Right renal cortex interstitium (tissue), 3 donors: ENCODE measurements around the gene WNT1. TPM values are rescaled to one million over a fixed set of nuclear protein-coding genes. Genes with fewer than 3 reads are reported as not detected.

Experiments
- DNase-seq, 3 donors: peaks; one replicate each; pipeline ENCODE4 v3.0.0-alpha.2; 2013; ENCODE audit warnings: low read depth in 3 of 3, low spot score in 2 of 3
- polyA plus RNA-seq, 3 donors: library from polyadenylated mRNA; unstranded; fragments of 120-200 nt; gene quantifications; one replicate each; pipeline ENCODE4 v1.2.1, GENCODE V29; 2013; ENCODE audit not compliant: insufficient read length in 3 of 3

Gene WNT1
- polyA plus RNA-seq, 3 donors = not detected

DNA sequence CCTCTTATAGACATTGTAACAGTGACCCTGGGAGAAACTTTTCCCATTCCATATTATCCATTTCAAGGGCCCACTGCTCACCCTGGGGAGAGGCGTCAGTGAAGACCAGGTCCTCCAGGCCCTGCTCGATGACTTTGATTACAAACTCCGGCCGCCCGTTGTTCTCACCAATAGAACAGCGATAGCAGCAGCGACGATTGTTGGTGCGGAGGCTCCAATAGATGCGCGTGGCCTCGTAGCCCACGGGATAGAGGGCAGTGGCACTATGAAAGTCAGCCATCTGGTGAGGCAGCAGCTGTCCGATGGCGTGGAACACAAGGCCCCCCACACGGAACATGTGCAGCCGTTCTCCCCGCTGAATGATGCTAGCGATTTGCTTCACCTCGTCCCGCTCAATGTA is 48.0 kb downstream of the WNT1 start:
- DNase-seq = no peak

DNA sequence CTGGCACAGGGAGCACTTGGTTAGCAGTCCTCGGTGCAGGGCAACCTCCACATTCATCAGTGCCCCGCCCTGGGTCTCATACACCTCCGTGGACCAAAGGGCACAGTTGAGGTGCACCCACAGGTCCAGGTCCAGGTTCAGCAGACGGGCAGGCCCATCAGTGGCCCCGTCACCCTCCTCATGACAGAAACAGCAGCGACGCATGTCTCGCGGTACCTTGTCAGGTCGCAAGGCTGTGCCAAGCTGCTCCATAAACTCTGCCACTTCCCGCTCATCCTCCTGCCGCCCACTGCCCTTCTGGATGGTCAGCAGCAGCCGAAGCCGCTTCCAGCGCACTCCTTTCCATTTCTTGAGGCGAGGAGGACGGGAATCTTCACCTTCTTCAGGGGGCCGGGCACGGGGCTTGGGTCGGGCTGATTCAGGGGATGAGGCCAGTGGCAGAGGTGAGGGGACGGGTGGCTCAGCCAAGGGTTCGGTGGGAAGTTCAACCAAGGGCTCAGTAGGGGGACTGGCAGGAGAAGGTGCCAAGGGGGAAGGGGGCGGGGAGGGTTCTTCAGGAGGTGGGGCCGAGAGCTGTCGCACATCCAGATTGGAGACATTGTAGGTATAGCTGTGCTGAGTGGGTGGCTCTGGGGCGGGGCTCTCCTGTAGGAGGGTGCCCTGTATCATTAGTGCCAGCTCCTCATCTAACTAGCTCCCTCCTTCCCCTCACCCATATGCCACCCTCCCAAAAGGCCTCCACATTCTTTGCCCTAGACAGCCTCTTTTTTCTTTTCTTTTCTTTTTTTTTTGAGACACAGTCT is 48.8 kb downstream of the WNT1 start:
- DNase-seq = no peak

GRCh38 chr12:49027846-49028555 is 49.9 kb downstream of the WNT1 start:
- no peak for DNase-seq

DNA sequence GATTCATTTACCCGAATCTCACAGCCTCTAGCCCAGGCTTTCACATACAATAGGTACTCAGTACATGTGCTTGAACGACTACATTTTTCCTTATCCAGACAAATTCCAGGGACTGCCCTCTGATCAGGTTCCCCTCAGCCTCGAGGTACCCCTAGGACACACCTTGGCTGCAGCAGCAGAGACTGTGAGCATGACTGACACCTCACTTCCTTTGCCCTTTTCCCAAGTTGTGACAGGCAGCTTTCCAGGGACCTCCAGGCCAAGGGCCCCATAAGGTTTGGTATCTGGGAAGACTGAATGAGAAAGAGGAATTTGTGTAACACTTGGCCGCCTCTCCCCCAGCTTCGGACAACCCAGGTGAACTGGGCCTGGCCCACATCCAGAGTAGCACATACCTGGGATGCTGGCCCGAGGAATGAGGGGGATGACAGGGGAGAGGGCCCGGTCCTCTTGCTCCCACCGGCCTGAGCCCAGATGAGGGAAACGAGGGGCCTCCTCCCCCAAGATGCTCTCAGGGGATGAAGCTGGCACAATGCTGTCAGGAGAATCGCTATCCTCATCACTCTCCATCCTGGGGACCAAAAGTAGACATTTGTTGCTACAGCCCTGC is 50.6 kb downstream of the WNT1 start:
- DNase-seq = no peak

- no peak for DNase-seq
Measured at GRCh38 chr12:49030119-49030518, 52.0 kb downstream of the WNT1 start.

DNA sequence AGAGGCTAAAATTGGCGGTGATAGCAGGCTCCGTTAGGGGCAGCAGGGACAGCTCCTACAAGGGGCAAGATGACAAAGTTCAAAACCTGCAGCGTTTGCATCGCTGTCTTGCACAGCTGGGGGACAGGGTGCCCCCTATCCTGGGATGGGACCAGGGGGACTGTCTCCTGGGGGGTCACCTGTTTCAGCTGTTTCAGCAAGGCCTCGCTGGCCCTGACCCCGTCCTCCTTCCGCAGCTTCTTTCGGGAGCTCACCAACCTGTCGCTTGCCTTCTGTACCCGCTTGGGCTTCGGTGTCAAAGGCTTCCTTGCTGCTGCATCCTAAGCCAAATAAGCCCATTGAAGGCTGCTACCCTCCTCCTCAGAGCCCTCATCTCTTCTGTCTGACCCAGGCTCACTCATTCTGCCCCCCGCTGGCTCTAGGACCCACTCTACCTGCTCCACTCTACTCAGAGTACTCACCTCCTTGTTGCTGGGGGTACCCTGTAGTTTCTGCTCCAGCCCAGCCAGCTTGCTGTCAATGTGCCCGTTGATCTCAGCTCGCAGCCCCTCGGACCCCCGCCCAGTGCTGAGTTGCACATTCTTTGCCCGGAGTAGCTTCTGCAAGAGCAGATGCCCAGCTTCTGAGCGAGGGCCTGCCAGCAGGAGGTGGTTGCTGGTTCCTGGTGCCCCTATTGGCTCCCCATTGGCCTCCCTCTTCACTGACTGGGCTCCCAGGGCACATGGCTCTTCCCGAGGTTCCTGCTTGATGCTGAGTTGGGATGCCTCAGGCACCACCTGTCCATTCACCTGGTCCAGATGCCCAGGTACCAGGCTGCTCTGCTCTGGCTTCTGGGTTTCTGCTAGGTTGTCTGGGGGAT is 52.8 kb downstream of the WNT1 start:
- DNase-seq = no peak

- DNase-seq = no peak
Measured at GRCh38 chr12:49031573-49032161, 53.5 kb downstream of the WNT1 start.

Other genes starting within 250 kb of the WNT1 start
- gene ADCY6, start 189.2 kb upstream of the WNT1 start, polyA plus RNA-seq = 10 to 100 TPM; 71.6 to 79.9 (median 78.4) TPM
- 10 to 100 TPM; 40.3 to 47.6 (median 43.1) TPM for gene CACNB3, start 159.8 kb upstream of the WNT1 start, polyA plus RNA-seq
- gene DDX23, start 126.2 kb upstream of the WNT1 start, polyA plus RNA-seq = 100 to 1,000 TPM; 106 to 118 (median 106) TPM
- 1 to 10 TPM; 2.2 to 4.6 (median 3.6) TPM for gene RND1, start 112.5 kb upstream of the WNT1 start, polyA plus RNA-seq
- gene FKBP11, start 52.8 kb upstream of the WNT1 start, polyA plus RNA-seq = 10 to 100 TPM; 10.9 to 15.0 (median 12.2) TPM
- gene ARF3, start 20.8 kb upstream of the WNT1 start, polyA plus RNA-seq = 100 to 1,000 TPM; 129 to 153 (median 147) TPM
- under 1 TPM in 2 of 3 donors, not detected in 1; 0.11 to 0.14 TPM for gene WNT10B, start 6.6 kb upstream of the WNT1 start, polyA plus RNA-seq
- 10 to 100 TPM; 76.0 to 85.9 (median 81.6) TPM for gene DDN, start 21.1 kb downstream of the WNT1 start, polyA plus RNA-seq
- 10 to 100 TPM; 80.8 to 89.0 (median 84.1) TPM for gene PRKAG1, start 40.5 kb downstream of the WNT1 start, polyA plus RNA-seq
- 10 to 100 TPM; 38.5 to 43.8 (median 42.3) TPM for gene KMT2D, start 82.5 kb downstream of the WNT1 start, polyA plus RNA-seq
- 1 to 10 TPM; 1.7 to 1.8 (median 1.8) TPM for gene RHEBL1, start 91.7 kb downstream of the WNT1 start, polyA plus RNA-seq
- gene DHH, start 116.5 kb downstream of the WNT1 start, polyA plus RNA-seq = under 1 TPM; 0.25 to 0.44 (median 0.33) TPM
- 10 to 100 TPM; 49.5 to 69.1 (median 57.0) TPM for gene LMBR1L, start 132.5 kb downstream of the WNT1 start, polyA plus RNA-seq
- gene TUBA1B, start 153.1 kb downstream of the WNT1 start, polyA plus RNA-seq = 1,000 to 10,000 TPM; 1,080 to 1,130 (median 1,124) TPM
- gene TUBA1A, start 210.8 kb downstream of the WNT1 start, polyA plus RNA-seq = 100 to 1,000 TPM; 429 to 512 (median 485) TPM